ENCODE data around the gene NUBP2.

NUBP2 gene

GRCh38 chr16:1773703-1774447 is 8.9 kb upstream of the NUBP2 start:
- Histone ChIP-seq H3K9ac (ENCODE audit: low read depth, low read length) (peak overlapping the region; percentile 98), H3K27me3 (ENCODE audit: insufficient read depth, low read length) (no peaks in the 10 kb centered on the region), H3K4me1 (ENCODE audit: insufficient read depth, low read length) (no peaks in the 10 kb centered on the region; the same call in 1 of the 2 replicates), H3K4me3 (ENCODE audit: low read length) (peak overlapping the region; percentile 93), H3K36me3 (ENCODE audit: insufficient read depth, low read length) (peaks cover 29% of the 10 kb centered on the region), H3K27ac (ENCODE audit: low read depth, low read length) (peak overlapping the region; percentile 86; the same call in 1 of the 2 replicates), H3K9me3 (ENCODE audit: insufficient read depth, low read depth, low read length) (no peaks in the 10 kb centered on the region)
- 33% methylated on average over 45 of the region's 45 CpGs for WGBS

GRCh38 chr16:1774448-1774780 is 8.3 kb upstream of the NUBP2 start:
- H3K9me3 ChIP-seq (ENCODE audit: insufficient read depth, low read depth, low read length) = no peaks in the 10 kb centered on the region

DNA sequence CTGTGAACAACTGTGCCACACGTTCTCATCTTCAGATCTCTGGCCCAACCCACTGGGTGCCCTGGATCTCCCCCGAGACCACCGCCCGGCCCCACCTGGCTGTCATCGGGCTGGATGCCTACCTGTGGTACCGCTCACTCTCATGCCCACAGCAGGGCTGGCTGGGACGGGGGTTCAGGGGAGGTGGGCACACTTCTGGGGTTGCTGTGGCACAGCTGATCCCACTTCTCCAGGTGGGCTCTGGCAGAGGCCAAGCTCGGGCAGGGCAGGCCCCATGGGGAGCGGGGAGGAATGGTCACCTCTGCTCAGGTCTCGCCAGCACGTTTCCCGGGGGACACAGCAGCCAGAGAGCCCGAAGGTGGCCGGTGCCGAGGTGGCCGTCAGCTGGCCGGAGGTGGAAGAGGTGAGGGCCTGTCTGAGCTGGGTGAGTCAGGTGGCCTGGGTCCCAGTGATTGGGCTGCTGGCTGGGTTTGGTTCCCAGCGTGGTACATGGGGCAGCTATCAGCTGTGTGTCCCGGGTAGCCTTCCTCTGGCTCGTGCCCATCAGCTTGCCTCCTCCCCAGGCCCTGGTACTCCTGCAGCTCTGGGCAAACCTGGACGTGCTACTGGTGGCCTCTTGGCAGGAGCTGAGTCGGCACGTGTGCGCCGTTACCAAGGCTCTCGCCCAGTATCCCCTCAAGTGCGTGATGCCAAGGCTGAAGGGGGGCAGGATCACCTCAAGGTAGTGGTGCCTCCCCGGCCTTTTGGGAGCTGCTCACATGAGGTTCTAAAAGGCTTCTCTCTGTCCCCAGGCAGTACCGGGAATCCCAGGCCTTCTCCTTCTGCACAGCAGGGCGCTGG is 7.5 kb upstream of the NUBP2 start:
- 95% methylated on average over 30 of the region's 30 CpGs for WGBS
- Histone ChIP-seq H3K9ac (ENCODE audit: low read depth, low read length) (0 out of 2 replicates have a peak overlapping the region, but pooled peaks have one; percentile 98), H3K27ac (ENCODE audit: low read depth, low read length) (no peak overlapping the region)

More at GRCh38 chr16:1774448-1774780, 8.3 kb upstream of the NUBP2 start:
- 0 out of 2 replicates have a peak overlapping the region, but pooled peaks have one; percentile 98 for H3K9ac ChIP-seq (ENCODE audit: low read depth, low read length)
- no peaks in the 10 kb centered on the region; the same call in 1 of the 2 replicates for H3K4me1 ChIP-seq (ENCODE audit: insufficient read depth, low read length)
- H3K27me3 ChIP-seq (ENCODE audit: insufficient read depth, low read length) = no peaks in the 10 kb centered on the region
- peaks cover 30% of the 10 kb centered on the region for H3K36me3 ChIP-seq (ENCODE audit: insufficient read depth, low read length)
- H3K27ac ChIP-seq (ENCODE audit: low read depth, low read length) = no peak overlapping the region
- 93% methylated on average over 7 of the region's 7 CpGs for WGBS
- H3K4me3 ChIP-seq (ENCODE audit: low read length) = peak overlapping the region; percentile 93

GRCh38 chr16:1775846-1776671 is 6.7 kb upstream of the NUBP2 start:
- Histone ChIP-seq H3K36me3 (ENCODE audit: insufficient read depth, low read length) (peaks cover 35% of the 10 kb centered on the region), H3K9me3 (ENCODE audit: insufficient read depth, low read depth, low read length) (no peaks in the 10 kb centered on the region), H3K4me1 (ENCODE audit: insufficient read depth, low read length) (no peaks in the 10 kb centered on the region; the same call in 1 of the 2 replicates), H3K9ac (ENCODE audit: low read depth, low read length) (no peak overlapping the region), H3K4me3 (ENCODE audit: low read length) (no peak overlapping the region), H3K27ac (ENCODE audit: low read depth, low read length) (no peak overlapping the region), H3K27me3 (ENCODE audit: insufficient read depth, low read length) (no peaks in the 10 kb centered on the region)
- WGBS = 96% methylated on average over 28 of the region's 28 CpGs

More for the DNA sequence above, 7.5 kb upstream of the NUBP2 start:
- Histone ChIP-seq H3K4me1 (ENCODE audit: insufficient read depth, low read length) (no peaks in the 10 kb centered on the region; the same call in 1 of the 2 replicates), H3K9me3 (ENCODE audit: insufficient read depth, low read depth, low read length) (no peaks in the 10 kb centered on the region), H3K36me3 (ENCODE audit: insufficient read depth, low read length) (peaks cover 30% of the 10 kb centered on the region), H3K27me3 (ENCODE audit: insufficient read depth, low read length) (no peaks in the 10 kb centered on the region), H3K4me3 (ENCODE audit: low read length) (no peak overlapping the region)

DNA sequence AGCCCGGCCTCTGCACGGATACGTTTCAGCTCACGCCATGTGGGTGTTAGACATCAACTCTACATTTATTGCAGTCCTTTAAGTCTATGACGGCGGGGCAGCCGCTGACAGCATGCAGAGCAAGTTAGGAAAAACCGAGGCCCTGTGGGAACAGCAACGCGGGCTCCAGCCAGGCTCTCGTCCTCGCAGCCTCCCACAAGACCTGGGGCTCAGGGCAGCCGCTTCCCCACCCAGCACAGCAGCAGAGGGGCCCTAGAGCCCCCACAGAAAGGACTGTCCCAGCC is 6.1 kb upstream of the NUBP2 start:
- H3K4me1 ChIP-seq (ENCODE audit: insufficient read depth, low read length) = no peaks in the 10 kb centered on the region; the same call in 1 of the 2 replicates
- no peaks in the 10 kb centered on the region for H3K9me3 ChIP-seq (ENCODE audit: insufficient read depth, low read depth, low read length)
- H3K27me3 ChIP-seq (ENCODE audit: insufficient read depth, low read length) = no peaks in the 10 kb centered on the region
- no peak overlapping the region for H3K27ac ChIP-seq (ENCODE audit: low read depth, low read length)
- no peak overlapping the region for H3K9ac ChIP-seq (ENCODE audit: low read depth, low read length)
- H3K4me3 ChIP-seq (ENCODE audit: low read length) = no peak overlapping the region
- H3K36me3 ChIP-seq (ENCODE audit: insufficient read depth, low read length) = peaks cover 35% of the 10 kb centered on the region
- 97% methylated on average over 13 of the region's 13 CpGs for WGBS

DNA sequence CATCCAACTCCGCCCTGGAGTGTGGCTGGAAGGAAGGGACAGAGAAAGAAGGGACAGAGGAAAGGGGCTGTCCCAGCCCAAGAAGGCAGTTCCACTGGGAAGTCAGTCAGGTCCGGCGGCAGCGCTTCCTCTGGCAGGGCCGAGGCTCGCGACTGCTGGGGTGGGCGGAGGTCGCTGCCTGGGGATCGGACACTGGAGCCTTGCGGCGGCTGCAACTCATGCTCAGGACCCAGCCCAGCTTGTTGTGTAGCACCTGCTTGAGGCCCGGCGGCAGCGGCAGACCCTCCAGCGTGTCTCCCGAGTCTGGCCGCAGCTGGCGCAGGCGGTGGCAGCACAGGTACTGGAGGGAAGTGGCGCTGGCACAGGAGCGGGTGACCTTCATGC is 5.8 kb upstream of the NUBP2 start:
- peaks cover 35% of the 10 kb centered on the region for H3K36me3 ChIP-seq (ENCODE audit: insufficient read depth, low read length)

DNA sequence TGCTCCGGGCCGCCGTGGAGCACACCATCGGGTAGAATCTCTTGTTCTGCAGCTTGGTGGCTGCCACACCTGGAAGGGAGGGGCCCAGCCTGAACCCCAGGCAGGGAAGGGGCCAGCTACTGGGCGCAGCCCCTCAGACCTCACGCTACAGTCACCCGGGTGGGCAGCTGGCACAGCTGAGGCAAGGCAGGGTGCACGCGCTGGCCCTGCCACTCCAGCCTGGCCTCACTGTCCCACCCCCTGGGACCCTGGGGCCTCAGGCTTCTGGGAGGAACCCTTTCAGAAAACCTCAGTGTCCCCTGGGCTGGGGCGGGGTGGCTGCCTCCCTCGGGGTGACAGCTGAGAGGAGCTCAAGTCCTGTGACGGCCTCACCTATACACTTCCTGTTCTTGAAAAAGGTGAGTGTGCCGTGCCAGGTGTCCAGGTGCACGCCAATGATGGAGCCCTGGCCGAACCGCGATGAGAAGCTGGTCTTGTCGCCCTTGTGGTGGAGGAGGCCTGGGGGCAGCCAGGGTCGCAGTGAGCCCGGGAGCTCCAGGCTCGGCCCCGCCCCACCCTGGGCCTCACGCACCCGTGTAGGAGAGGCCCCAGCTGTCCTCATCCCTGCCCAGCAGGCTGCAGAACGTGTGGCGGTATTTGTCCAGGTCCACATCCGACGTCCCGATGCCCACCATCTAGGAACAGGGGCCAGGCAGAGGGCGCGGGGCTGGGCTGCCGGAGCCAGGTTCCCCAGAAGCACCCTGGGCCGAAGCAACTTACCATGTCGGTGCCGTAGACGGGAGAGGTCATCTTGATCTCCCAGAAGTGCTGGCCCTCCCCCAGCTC is 5.2 kb upstream of the NUBP2 start:
- Histone ChIP-seq H3K9ac (ENCODE audit: low read depth, low read length) (no peak overlapping the region), H3K27me3 (ENCODE audit: insufficient read depth, low read length) (no peaks in the 10 kb centered on the region), H3K27ac (ENCODE audit: low read depth, low read length) (no peak overlapping the region), H3K4me3 (ENCODE audit: low read length) (no peak overlapping the region), H3K36me3 (ENCODE audit: insufficient read depth, low read length) (peaks cover 35% of the 10 kb centered on the region), H3K9me3 (ENCODE audit: insufficient read depth, low read depth, low read length) (no peaks in the 10 kb centered on the region), H3K4me1 (ENCODE audit: insufficient read depth, low read length) (no peaks in the 10 kb centered on the region; the same call in 1 of the 2 replicates)
- 94% methylated on average over 36 of the region's 36 CpGs for WGBS

More for the DNA sequence above, 5.8 kb upstream of the NUBP2 start:
- 95% methylated on average over 22 of the region's 22 CpGs for WGBS
- Histone ChIP-seq H3K4me3 (ENCODE audit: low read length) (no peak overlapping the region), H3K27ac (ENCODE audit: low read depth, low read length) (no peak overlapping the region), H3K4me1 (ENCODE audit: insufficient read depth, low read length) (no peaks in the 10 kb centered on the region; the same call in 1 of the 2 replicates), H3K9ac (ENCODE audit: low read depth, low read length) (no peak overlapping the region), H3K27me3 (ENCODE audit: insufficient read depth, low read length) (no peaks in the 10 kb centered on the region), H3K9me3 (ENCODE audit: insufficient read depth, low read depth, low read length) (no peaks in the 10 kb centered on the region)

DNA sequence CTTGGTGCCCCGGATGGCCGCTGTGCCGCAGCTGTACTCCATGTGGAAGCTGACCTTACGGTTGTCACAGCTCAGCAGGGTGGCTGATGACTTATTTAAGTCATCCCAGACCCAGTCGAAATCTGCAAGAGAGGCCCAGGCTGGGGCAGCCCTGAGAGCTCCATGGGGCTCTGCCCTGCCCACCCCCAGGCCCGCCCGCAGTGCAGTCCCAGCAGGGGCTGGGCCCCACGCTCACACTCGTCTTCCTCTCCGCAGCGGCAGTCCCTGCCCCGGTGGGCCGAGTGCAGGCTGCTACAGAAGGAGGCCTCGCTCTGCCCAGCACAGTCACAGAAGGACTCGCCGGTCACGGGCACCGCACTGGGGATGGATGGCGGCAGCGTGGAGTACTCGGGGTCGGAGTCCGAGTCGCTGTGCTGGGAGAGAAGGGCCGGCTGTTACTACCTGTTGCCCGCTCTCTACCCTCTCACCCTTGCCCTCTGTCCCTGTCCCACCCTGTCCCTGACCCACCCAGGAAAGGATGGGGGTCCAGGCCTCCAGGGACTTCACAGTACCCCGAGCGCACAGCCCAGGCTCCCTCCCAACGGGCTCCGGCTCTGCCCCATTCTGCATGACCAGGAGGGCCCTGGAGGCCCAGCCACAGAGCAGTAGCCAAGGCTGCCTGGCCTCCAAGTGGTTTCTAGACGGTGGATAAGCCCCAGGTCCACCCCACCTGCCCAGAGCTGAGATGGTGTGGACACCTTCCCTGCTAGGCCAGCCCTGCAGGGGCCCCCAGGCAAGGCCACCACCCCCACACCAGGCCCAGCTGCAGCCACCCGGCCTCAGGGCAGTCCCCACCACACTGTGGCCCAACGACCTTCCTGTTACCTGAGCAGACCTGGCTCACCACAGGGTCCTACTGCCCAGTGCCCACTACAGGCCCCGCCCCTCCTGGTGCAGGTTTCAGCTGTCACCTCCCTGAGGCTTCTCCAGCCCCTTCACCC is 4.3 kb upstream of the NUBP2 start:
- Histone ChIP-seq H3K9me3 (ENCODE audit: insufficient read depth, low read depth, low read length) (no peaks in the 10 kb centered on the region), H3K36me3 (ENCODE audit: insufficient read depth, low read length) (peaks cover 35% of the 10 kb centered on the region), H3K9ac (ENCODE audit: low read depth, low read length) (no peak overlapping the region), H3K27ac (ENCODE audit: low read depth, low read length) (no peak overlapping the region), H3K4me3 (ENCODE audit: low read length) (no peak overlapping the region), H3K27me3 (ENCODE audit: insufficient read depth, low read length) (no peaks in the 10 kb centered on the region), H3K4me1 (ENCODE audit: insufficient read depth, low read length) (no peaks in the 10 kb centered on the region; the same call in 1 of the 2 replicates)
- WGBS = 91% methylated on average over 34 of the region's 34 CpGs

- Histone ChIP-seq H3K9ac (ENCODE audit: low read depth, low read length) (no peak overlapping the region), H3K9me3 (ENCODE audit: insufficient read depth, low read depth, low read length) (no peaks in the 10 kb centered on the region), H3K27ac (ENCODE audit: low read depth, low read length) (no peak overlapping the region), H3K27me3 (ENCODE audit: insufficient read depth, low read length) (no peaks in the 10 kb centered on the region), H3K4me3 (ENCODE audit: low read length) (no peak overlapping the region), H3K36me3 (ENCODE audit: insufficient read depth, low read length) (peaks cover 35% of the 10 kb centered on the region), H3K4me1 (ENCODE audit: insufficient read depth, low read length) (no peaks in the 10 kb centered on the region; the same call in 1 of the 2 replicates)
- WGBS = 93% methylated on average over 8 of the region's 8 CpGs
These were observed 3.5 kb upstream of the NUBP2 start for GRCh38 chr16:1779234-1779701.
